Skin epidermis (tissue), 12 donors: ENCODE data around the gene NAGPA.

ENCODE experiments used
- H3K27ac ChIP-seq, 21 experiments: fragments of 200-600 bp; sonication (generic) in 11 of 21; one replicate each; pipeline ENCODE4 v1.5.0; 2020; ENCODE audit warnings: mild to moderate bottlenecking in 3 of 21, inconsistent platforms in 2 of 21, moderate library complexity in 2 of 21
- H3K4me3 ChIP-seq, 7 experiments: fragments of 200-600 bp; sonication (generic) in 2 of 7; one replicate each; pipeline ENCODE4 v1.5.0; 2020; ENCODE audit warnings: inconsistent platforms in 2 of 7, mild to moderate bottlenecking in 2 of 7, moderate library complexity in 1 of 7

The NAGPA gene

GRCh38 chr16:4982056-4982867 lies 51.5 kb downstream of the NAGPA start:
- Histone ChIP-seq H3K27ac (no peak overlapping the region), H3K4me3 (no peak overlapping the region)

GRCh38 chr16:4981473-4981872 lies 52.3 kb downstream of the NAGPA start:
- H3K27ac ChIP-seq: no peak overlapping the region
- no peak overlapping the region for H3K4me3 ChIP-seq

GRCh38 chr16:4980691-4981090 lies 53.0 kb downstream of the NAGPA start:
- Histone ChIP-seq H3K4me3 (no peak overlapping the region), H3K27ac (no peak overlapping the region)

- no peak overlapping the region for H3K27ac ChIP-seq
- H3K4me3 ChIP-seq: no peak overlapping the region
Observed at GRCh38 chr16:4979736-4980660, 53.7 kb downstream of the NAGPA start.

GRCh38 chr16:4979164-4979563 lies 54.6 kb downstream of the NAGPA start:
- no peak overlapping the region for H3K27ac ChIP-seq

GRCh38 chr16:4976611-4977145 lies 57.1 kb downstream of the NAGPA start:
- H3K27ac ChIP-seq: no peak overlapping the region
- no peak overlapping the region for H3K4me3 ChIP-seq

More at GRCh38 chr16:4979164-4979563, 54.6 kb downstream of the NAGPA start:
- no peak overlapping the region for H3K4me3 ChIP-seq

- H3K27ac ChIP-seq: no peak overlapping the region
Observed at GRCh38 chr16:4976079-4976478, 57.7 kb downstream of the NAGPA start.

More at GRCh38 chr16:4976079-4976478, 57.7 kb downstream of the NAGPA start:
- no peak overlapping the region for H3K4me3 ChIP-seq
